HCT116 (cell line): ENCODE results near the gene SLC6A3. TPM values are rescaled to one million over a fixed set of nuclear protein-coding genes. Genes with fewer than 3 reads are reported as not detected.

Source experiments
- ATAC-seq: fragments of 200-7000 bp; cut with Tn5 transposase; 2 replicates; pipeline ENCODE4 v1.9.1; 2020; ENCODE audit warnings: mild to moderate bottlenecking, moderate library complexity
- BruUV-seq: library from RNA; stranded (reverse); fragments of 400-500 nt; replicated peaks from 2 replicates; lab custom pipeline; 2021; lab: Mats Ljungman, UMichigan
- CTCF ChIA-PET: fragments of 300-600 bp; sonication (Branson Sonifier 250); formaldehyde crosslinking; loops from one replicate; lab custom pipeline; 2021; ENCODE audit warnings: antibody characterized with exemption; lab: Charles Lee
- POLR2A ChIA-PET: fragments of 300-600, 350-600 bp; sonication (Branson Sonifier 250); formaldehyde crosslinking; loops from one replicate; lab custom pipeline; 2021; ENCODE audit warnings: antibody characterized with exemption; lab: Charles Lee
- RAD21 ChIA-PET, 2 experiments: fragments of 300-600 bp; sonication (Branson Sonifier 250); formaldehyde crosslinking; loops; one replicate each; lab custom pipeline; 2023; ENCODE audit warnings: low total read pairs in 2 of 2; ENCODE audit not compliant: uncharacterized antibody in 2 of 2, unreplicated experiment in 2 of 2, low non-redundant PET in 1 of 2; lab: Charles Lee
- DNase-seq: peaks from one replicate; pipeline ENCODE4 v3.0.0-alpha.2; 2010; ENCODE audit warnings: low read depth, low spot score
- H2AFZ ChIP-seq: fragments of 200-600 bp; shearing (Covaris generic), sonication (generic); 2 replicates; pipeline ENCODE4 v1.6.1; 2017; ENCODE audit warnings: low read depth, mixed run types, mixed read lengths, antibody characterized with exemption, low read length; ENCODE audit not compliant: poor library complexity, severe bottlenecking
- H3K27ac ChIP-seq: 2 replicates; pipeline ENCODE4 v1.5.1; 2012; ENCODE audit warnings: low read depth, low read length
- H3K27me3 ChIP-seq: fragments of 200-600 bp; sonication (generic); 2 replicates; pipeline ENCODE4 v1.6.1; 2016; ENCODE audit warnings: mixed run types, low read length, mixed read lengths; ENCODE audit not compliant: insufficient read depth
- H3K36me3 ChIP-seq, 2 experiments: fragments of 200-500 bp in 1 of 2; fragments of 200-600 bp in 1 of 2; sonication (Bioruptor generic) in 1 of 2; sonication (generic) in 1 of 2; 2 replicates each; pipeline versions ENCODE4 v1.5.1 to v1.6.1; 2014 to 2016; ENCODE audit warnings: low read length in 2 of 2, inconsistent platforms in 1 of 2, mixed read lengths in 1 of 2, mixed run types in 1 of 2; ENCODE audit not compliant: insufficient read depth in 2 of 2, control insufficient read depth in 1 of 2
- H3K4me1 ChIP-seq, 2 experiments: fragments of 200-600 bp in 1 of 2; sonication (generic) in 1 of 2; 2 replicates each; pipeline versions ENCODE4 v1.5.1 to v1.6.1; 2012 to 2017; ENCODE audit warnings: low read length in 2 of 2, inconsistent platforms in 1 of 2, mild to moderate bottlenecking in 1 of 2, mixed read lengths in 1 of 2, mixed run types in 1 of 2, moderate library complexity in 1 of 2; ENCODE audit not compliant: insufficient read depth in 2 of 2, control insufficient read depth in 1 of 2
- H3K4me2 ChIP-seq: fragments of 200-600 bp; sonication (generic); 2 replicates; pipeline ENCODE4 v1.6.1; 2017; ENCODE audit warnings: mixed run types, low read length, mixed read lengths
- H3K4me3 ChIP-seq, 2 experiments: fragments of 200-600 bp in 1 of 2; sonication (generic) in 1 of 2; replicated peaks in 1 of 2; 2 replicates each; pipeline ENCODE4 v1.5.1; 2011 to 2016; ENCODE audit warnings: low read length in 2 of 2, control low read depth in 1 of 2, low read depth in 1 of 2, mild to moderate bottlenecking in 1 of 2, mixed read lengths in 1 of 2, mixed run types in 1 of 2
- H3K79me2 ChIP-seq: fragments of 200-600 bp; sonication (generic); 2 replicates; pipeline ENCODE4 v1.6.1; 2017; ENCODE audit warnings: mild to moderate bottlenecking, mixed run types, low read length, moderate library complexity, mixed read lengths; ENCODE audit not compliant: insufficient read depth
- H3K9ac ChIP-seq: fragments of 200-600 bp; sonication (generic); 2 replicates; pipeline ENCODE4 v1.6.1; 2016; ENCODE audit warnings: low read length, mixed read lengths
- H3K9me2 ChIP-seq: fragments of 200-600 bp; sonication (generic), shearing (Covaris generic); 2 replicates; pipeline ENCODE4 v1.6.1; 2017; ENCODE audit warnings: mixed run types, mild to moderate bottlenecking, moderate library complexity; ENCODE audit not compliant: insufficient read depth
- H3K9me3 ChIP-seq, 2 experiments: fragments of 200-500 bp in 1 of 2; fragments of 200-600 bp in 1 of 2; sonication (Bioruptor generic) in 1 of 2; sonication (generic) in 1 of 2; 2 replicates each; pipeline ENCODE4 v1.6.1; 2014 to 2017; ENCODE audit warnings: low read length in 2 of 2, mixed read lengths in 2 of 2, inconsistent platforms in 1 of 2, low read depth in 1 of 2, mild to moderate bottlenecking in 1 of 2, mixed run types in 1 of 2, moderate library complexity in 1 of 2; ENCODE audit not compliant: control insufficient read depth in 1 of 2, insufficient read depth in 1 of 2
- H4K20me1 ChIP-seq: fragments of 200-600 bp; sonication (generic), shearing (Covaris generic); 2 replicates; pipeline ENCODE4 v1.6.1; 2017; ENCODE audit warnings: mixed run types, mild to moderate bottlenecking, moderate library complexity; ENCODE audit not compliant: insufficient read depth
- CEBPB ChIP-seq: IDR thresholded peaks from 2 replicates; pipeline ENCODE4 v1.6.1; 2012; ENCODE audit warnings: low read depth
- EGR1 ChIP-seq: IDR thresholded peaks from 2 replicates; pipeline ENCODE4 v1.6.1; 2012; ENCODE audit warnings: low read depth
- EZH2phosphoT487 ChIP-seq: fragments of 200-600 bp; IDR thresholded peaks from 2 replicates; pipeline ENCODE4 v1.6.1; 2018; ENCODE audit warnings: antibody characterized with exemption, borderline replicate concordance
- FOSL1 ChIP-seq: IDR thresholded peaks from 2 replicates; pipeline ENCODE4 v1.6.1; 2012; ENCODE audit warnings: low read depth
- JUND ChIP-seq: IDR thresholded peaks from 2 replicates; pipeline ENCODE4 v1.6.1; 2012
- POLR2AphosphoS5 ChIP-seq: IDR thresholded peaks from 2 replicates; pipeline ENCODE4 v1.6.1; 2011; ENCODE audit warnings: mild to moderate bottlenecking, low read depth, low read length, moderate library complexity
- RAD21 ChIP-seq: IDR thresholded peaks from 2 replicates; pipeline ENCODE4 v1.6.1; 2012; ENCODE audit warnings: low read depth, mild to moderate bottlenecking
- SIN3A ChIP-seq: IDR thresholded peaks from 2 replicates; pipeline ENCODE4 v1.6.1; 2012; ENCODE audit warnings: low read depth
- SRF ChIP-seq: IDR thresholded peaks from 2 replicates; pipeline ENCODE4 v1.6.1; 2012; ENCODE audit warnings: low read depth
- YY1 ChIP-seq: IDR thresholded peaks from 2 replicates; pipeline ENCODE4 v1.6.1; 2011; ENCODE audit warnings: low read length, low read depth, moderate library complexity, mild to moderate bottlenecking; ENCODE audit not compliant: insufficient replicate concordance; ENCODE audit errors: extremely low read depth
- ZFX ChIP-seq: fragments of 450-650 bp; IDR thresholded peaks from 2 replicates; pipeline ENCODE4 v1.6.1; 2017
- ZNF274 ChIP-seq: fragments of 200-500 bp; sonication (Bioruptor generic); IDR thresholded peaks from 2 replicates; pipeline ENCODE4 v1.6.1; 2014; ENCODE audit warnings: mild to moderate bottlenecking, low read depth, low read length, inconsistent platforms
- intact Hi-C: fragments of 100-400 bp; cut with micrococcal nuclease; formaldehyde crosslinking; loops from 2 replicates; pipeline ENCODE4 v1.10.0; 2022
- total RNA-seq: library from RNA; stranded (reverse); gene quantifications from one replicate; pipeline ENCODE4 v1.2.1, GENCODE V29; 2021; ENCODE audit not compliant: unreplicated experiment
- TF ChIP-seq, protein P1 (sequence below): IDR thresholded peaks from 2 replicates; pipeline ENCODE4 v1.6.1; 2011; ENCODE audit warnings: mild to moderate bottlenecking, low read length, moderate library complexity; ENCODE audit not compliant: insufficient replicate concordance; ENCODE audit errors: extremely low read depth

The SLC6A3 gene
- total RNA-seq, 1 experiment from 2014 or later: not detected

DNA sequence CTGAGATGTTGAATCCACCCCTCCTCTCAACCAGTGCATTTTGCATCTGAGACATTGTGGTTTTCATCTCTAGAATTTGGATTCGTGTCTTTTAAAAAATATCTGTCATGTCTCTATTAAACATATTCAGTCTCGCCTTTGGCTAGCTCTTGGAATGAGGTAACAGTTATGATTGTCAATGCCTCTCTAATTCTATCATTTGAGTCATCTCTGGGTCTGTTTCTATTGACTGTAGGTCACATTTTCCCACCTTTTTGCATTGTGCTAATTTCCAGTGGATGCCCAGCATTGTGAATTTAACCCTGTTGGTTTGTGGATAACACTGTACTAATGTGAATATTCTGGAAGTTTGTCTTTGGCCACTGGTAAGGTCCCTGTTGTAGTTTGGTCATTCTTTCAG, 8.4 kb upstream of the SLC6A3 start:
- H3K4me3 ChIP-seq: no peak overlapping the region
- BruUV-seq: no TSS peak
- H3K27me3 ChIP-seq: no peaks in the 10 kb centered on the region
- H3K9ac ChIP-seq: no peak overlapping the region
- H3K4me2 ChIP-seq: no peak overlapping the region
- CTCF ChIA-PET: no interaction called here
- H3K27ac ChIP-seq: no peak overlapping the region
- peaks cover 44 to 45% of the 10 kb centered on the region in 2 experiments; a peak in 3 of 4 replicates for H3K9me3 ChIP-seq
- H2AFZ ChIP-seq: no peak overlapping the region
- DNase-seq (no peak), ATAC-seq (no peak)
- no peaks in the 10 kb centered on the region for H4K20me1 ChIP-seq
- RAD21 ChIA-PET: no interaction called here
- H3K9me2 ChIP-seq: no peaks in the 10 kb centered on the region
- POLR2A ChIA-PET: no interaction called here
- H3K36me3 ChIP-seq: no peaks in the 10 kb centered on the region
- TF ChIP-seq YY1 (no peak), ZFX (no peak), EGR1 (no peak), POLR2AphosphoS5 (no peak), SRF (no peak), EZH2phosphoT487 (no peak)
- TF ChIP-seq, protein P1, sequence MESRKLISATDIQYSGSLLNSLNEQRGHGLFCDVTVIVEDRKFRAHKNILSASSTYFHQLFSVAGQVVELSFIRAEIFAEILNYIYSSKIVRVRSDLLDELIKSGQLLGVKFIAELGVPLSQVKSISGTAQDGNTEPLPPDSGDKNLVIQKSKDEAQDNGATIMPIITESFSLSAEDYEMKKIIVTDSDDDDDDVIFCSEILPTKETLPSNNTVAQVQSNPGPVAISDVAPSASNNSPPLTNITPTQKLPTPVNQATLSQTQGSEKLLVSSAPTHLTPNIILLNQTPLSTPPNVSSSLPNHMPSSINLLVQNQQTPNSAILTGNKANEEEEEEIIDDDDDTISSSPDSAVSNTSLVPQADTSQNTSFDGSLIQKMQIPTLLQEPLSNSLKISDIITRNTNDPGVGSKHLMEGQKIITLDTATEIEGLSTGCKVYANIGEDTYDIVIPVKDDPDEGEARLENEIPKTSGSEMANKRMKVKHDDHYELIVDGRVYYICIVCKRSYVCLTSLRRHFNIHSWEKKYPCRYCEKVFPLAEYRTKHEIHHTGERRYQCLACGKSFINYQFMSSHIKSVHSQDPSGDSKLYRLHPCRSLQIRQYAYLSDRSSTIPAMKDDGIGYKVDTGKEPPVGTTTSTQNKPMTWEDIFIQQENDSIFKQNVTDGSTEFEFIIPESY: no peak
- H3K79me2 ChIP-seq: no peaks in the 10 kb centered on the region
- no peaks in the 10 kb centered on the region for H3K4me1 ChIP-seq
- intact Hi-C loops: no loop called here

DNA sequence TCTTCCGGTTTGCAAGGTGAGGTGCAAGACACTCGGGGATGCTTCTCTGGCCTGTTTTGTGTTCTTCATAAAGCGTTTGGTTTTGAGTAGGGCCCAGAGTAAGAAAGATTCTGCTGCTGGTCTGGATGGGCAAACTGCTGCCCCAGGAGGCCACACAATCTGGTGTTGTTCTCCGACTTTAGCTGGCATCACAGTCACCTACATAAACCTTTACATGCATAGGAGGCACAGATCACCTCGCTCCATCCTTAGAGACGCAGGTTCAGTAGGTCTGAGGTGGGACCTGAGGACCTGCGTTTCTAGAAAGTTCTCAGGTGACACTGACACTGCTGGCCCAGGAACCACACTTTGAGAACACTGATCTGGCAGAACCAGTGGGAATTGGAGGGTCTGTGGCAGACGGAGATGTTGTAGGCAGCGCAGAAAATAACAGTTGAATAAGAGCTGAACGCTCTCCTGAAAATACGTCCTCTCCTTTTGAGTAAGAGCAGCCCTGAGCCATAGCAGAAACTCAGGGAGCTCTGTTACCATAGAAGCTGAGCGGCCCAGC, 3.9 kb upstream of the SLC6A3 start:
- no peak overlapping the region for H2AFZ ChIP-seq
- POLR2A ChIA-PET: no interaction called here
- no peaks in the 10 kb centered on the region for H4K20me1 ChIP-seq
- TF ChIP-seq CEBPB: no peak
- TF ChIP-seq POLR2AphosphoS5: no peak
- no peak for TF ChIP-seq JUND
- TF ChIP-seq, protein P1: no peak
- no peak for TF ChIP-seq FOSL1
- TF ChIP-seq RAD21: no peak
- no peak for TF ChIP-seq ZNF274
- no peak for TF ChIP-seq SRF
- no peak for TF ChIP-seq SIN3A
- no peak overlapping the region for H3K27ac ChIP-seq
- H3K4me1 ChIP-seq: no peaks in the 10 kb centered on the region
- H3K4me2 ChIP-seq: no peak overlapping the region
- BruUV-seq: no TSS peak
- H3K4me3 ChIP-seq: no peak overlapping the region
- H3K9ac ChIP-seq: no peak overlapping the region
- CTCF ChIA-PET: no interaction called here
- RAD21 ChIA-PET: no interaction called here
- intact Hi-C loops: no loop called here
- ATAC-seq: no peak
- H3K36me3 ChIP-seq: no peaks in the 10 kb centered on the region
- DNase-seq: no peak
- peaks cover 12 to 20% of the 10 kb centered on the region in 2 experiments; a peak in 2 of 4 replicates for H3K9me3 ChIP-seq
- H3K79me2 ChIP-seq: no peaks in the 10 kb centered on the region
- H3K9me2 ChIP-seq: no peaks in the 10 kb centered on the region
- no peaks in the 10 kb centered on the region for H3K27me3 ChIP-seq
